Naive thymus-derived CD8-positive, alpha-beta T cell (primary cell): Measurements from ENCODE around the gene FHL1. TPM values are rescaled to one million over a fixed set of nuclear protein-coding genes. Genes with fewer than 3 reads are reported as not detected.
A peak's percentile ranks its signal among the peaks of the same experiment; 100 is the strongest.
"Not testable (repeated sequence)": the region's sequence is repeated elsewhere in the genome, so short reads cannot be mapped to it uniquely, and the experiment has no call there.

Experiments
- ATAC-seq, 2 donors: fragments of 150-1000 bp; cut with Tn5 transposase in 1 of 2; sonication (Bioruptor Pico), chemical (Tn5 transposase) in 1 of 2; 1 replicate in 1 of 2; 2 replicates in 1 of 2; pipeline ENCODE4 v1.10.0; 2021; ENCODE audit warnings: mild to moderate bottlenecking in 2 of 2, moderate library complexity in 2 of 2
- POLR2A ChIA-PET: fragments of 350-600 bp; sonication (Branson Sonifier 250); formaldehyde crosslinking; loops from one replicate; lab custom pipeline; 2021; ENCODE audit warnings: antibody characterized with exemption; lab: Charles Lee
- DNase-seq, 10 donors: peaks; one replicate each; pipeline versions ENCODE4 v3.0.0 to v3.0.0-alpha.2; 2020 to 2022
- H3K27ac Mint-ChIP-seq, 10 donors: one replicate each; pipeline ENCODE4 v1.8.0; 2020 to 2022; ENCODE audit warnings: mild to moderate bottlenecking in 10 of 10, mixed read lengths in 10 of 10, moderate library complexity in 4 of 10, inconsistent platforms in 1 of 10
- H3K27me3 Mint-ChIP-seq, 5 donors: one replicate each; pipeline ENCODE4 v1.8.0; 2021 to 2022; ENCODE audit warnings: mixed read lengths in 5 of 5
- H3K36me3 Mint-ChIP-seq, 3 donors: one replicate each; pipeline ENCODE4 v1.8.0; 2020 to 2022; ENCODE audit warnings: mixed read lengths in 3 of 3, mild to moderate bottlenecking in 2 of 3, inconsistent platforms in 1 of 3
- H3K4me1 Mint-ChIP-seq, 4 donors: one replicate each; pipeline ENCODE4 v1.8.0; 2021 to 2022; ENCODE audit warnings: mixed read lengths in 4 of 4
- H3K4me3 Mint-ChIP-seq, 10 donors: one replicate each; pipeline ENCODE4 v1.8.0; 2020 to 2022; ENCODE audit warnings: mild to moderate bottlenecking in 10 of 10, mixed read lengths in 10 of 10, moderate library complexity in 6 of 10, inconsistent platforms in 1 of 10
- H3K9me3 Mint-ChIP-seq, 9 donors: one replicate each; pipeline ENCODE4 v1.8.0; 2020 to 2022; ENCODE audit warnings: mixed read lengths in 9 of 9, mild to moderate bottlenecking in 3 of 9, inconsistent platforms in 1 of 9, moderate library complexity in 1 of 9
- polyA plus RNA-seq, 3 donors: library from polyadenylated mRNA; unstranded; fragments of 300-500 nt; fragmentation: Illumina TruSeq; gene quantifications; one replicate each; pipeline ENCODE4 v1.2.3, GENCODE V29; 2021
- total RNA-seq, 8 experiments: library from RNA in 2 of 8; stranded (reverse) in 2 of 8; gene quantifications; one replicate each; pipeline ENCODE4 v1.2.3 and lab custom pipeline; 2021 to 2026

The FHL1 gene
- 10 to 100 TPM; 10.8 to 12.8 TPM for total RNA-seq
- polyA plus RNA-seq: 10 to 100 TPM; 14.9 to 16.6 (median 16.5) TPM
- total RNA-seq (lab: John Stamatoyannopoulos, UW): 5.4 to 10.6 (median 8.9) reads per million in 6 experiments

DNA sequence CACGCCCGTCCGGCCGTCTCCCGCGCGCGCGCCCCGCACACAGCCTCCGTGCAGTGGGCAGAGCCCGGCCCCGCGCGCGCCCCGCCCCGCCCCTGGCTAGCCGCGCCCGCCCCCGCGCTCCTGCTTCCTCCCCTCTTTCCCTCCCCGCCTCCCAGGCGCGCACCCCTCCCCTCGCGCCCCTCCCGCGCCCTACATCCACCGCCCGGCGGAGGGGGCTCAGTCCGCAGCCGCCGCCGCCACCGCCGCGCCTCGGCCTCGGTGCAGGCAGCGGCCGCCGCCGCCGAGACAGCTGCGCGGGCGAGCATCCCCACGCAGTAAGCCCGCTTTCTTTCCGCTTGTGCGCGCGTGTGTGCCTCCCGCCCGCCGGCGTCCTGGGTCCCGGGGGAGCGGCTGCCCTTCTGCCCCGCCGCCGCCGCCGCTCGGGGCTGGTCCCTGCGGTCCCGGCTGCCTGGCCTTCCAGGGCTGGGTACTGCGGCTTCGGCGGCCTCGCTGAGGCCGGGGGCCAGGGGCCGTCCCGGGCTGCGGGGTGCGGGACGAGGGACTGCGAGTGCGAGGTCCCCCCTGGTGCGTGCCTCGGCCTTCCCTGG, at the start of gene FHL1:
Gene FHL1 (plus strand): TSS at position 219 of the 587 bp plus-strand sequence.
- Mint-ChIP-seq H3K27ac (peak within 1 kb of the TSS in 9 of 10 donors; percentile 71 to 95 (median 90)), H3K27me3 (peaks cover 0 to 2% (median 0%) of the 10 kb centered on the region in 5 donors), H3K4me1 (peaks cover 13 to 35% (median 25%) of the 10 kb centered on the region in 4 donors), H3K9me3 (no peaks in the 10 kb centered on the region), H3K4me3 (peak within 1 kb of the TSS; percentile 79 to 91 (median 86)), H3K36me3 (no peaks in the 10 kb centered on the region)
- peak; percentile 64 to 80 for ATAC-seq
- POLR2A ChIA-PET: no interaction called here
- peak; percentile 8 to 71 (median 37) for DNase-seq

DNA sequence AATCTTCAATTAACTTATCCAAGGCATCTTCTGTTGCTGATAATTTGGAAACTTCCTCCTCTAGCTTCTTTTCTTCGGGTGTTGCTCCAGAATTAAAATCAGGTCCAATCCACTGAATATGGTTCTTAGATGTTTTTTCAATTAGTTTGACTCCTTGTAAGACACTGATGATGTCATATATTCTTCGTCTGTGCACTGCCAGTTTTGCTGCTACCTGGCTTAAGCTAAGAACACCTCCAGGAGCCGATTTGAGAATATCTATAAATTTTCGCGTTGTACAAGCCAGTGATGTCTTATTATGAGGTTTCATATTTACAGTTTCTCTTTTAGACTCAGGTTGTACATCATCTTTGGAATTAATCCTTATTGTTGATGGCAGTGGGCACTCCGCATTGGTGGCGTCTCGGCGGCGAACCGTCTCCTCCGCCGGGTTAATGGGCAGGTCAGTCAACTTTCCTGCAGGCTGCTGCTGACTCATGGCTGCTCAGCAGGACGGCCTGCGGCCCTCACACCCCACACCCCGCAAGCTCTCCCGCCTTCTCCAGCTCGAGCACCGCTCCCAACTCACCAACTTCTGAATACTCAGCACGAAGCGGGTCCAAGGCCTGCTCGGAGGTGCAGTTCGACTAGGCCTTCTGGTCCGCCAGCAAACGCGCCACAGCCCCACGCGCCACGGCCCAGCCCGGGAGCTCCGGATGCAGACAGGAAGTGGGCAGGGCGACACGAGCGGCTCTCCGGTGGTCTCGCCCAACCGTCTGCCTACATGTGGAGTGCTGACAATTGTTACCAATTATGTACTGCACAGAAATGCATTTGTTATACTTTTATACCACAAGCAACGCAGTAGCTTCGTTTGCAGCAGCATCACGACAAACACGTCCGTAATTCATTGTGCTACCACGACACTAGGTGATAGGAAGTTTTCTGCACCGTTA, 49.2 kb upstream of the FHL1 start:
- Mint-ChIP-seq H3K4me3 (no peak overlapping the region), H3K27me3 (no peaks in the 10 kb centered on the region), H3K9me3 (no peaks in the 10 kb centered on the region), H3K27ac (no peak overlapping the region), H3K4me1 (no peaks in the 10 kb centered on the region), H3K36me3 (no peaks in the 10 kb centered on the region)
- no peak for ATAC-seq
- DNase-seq: no peak
- POLR2A ChIA-PET: no interaction called here

DNA sequence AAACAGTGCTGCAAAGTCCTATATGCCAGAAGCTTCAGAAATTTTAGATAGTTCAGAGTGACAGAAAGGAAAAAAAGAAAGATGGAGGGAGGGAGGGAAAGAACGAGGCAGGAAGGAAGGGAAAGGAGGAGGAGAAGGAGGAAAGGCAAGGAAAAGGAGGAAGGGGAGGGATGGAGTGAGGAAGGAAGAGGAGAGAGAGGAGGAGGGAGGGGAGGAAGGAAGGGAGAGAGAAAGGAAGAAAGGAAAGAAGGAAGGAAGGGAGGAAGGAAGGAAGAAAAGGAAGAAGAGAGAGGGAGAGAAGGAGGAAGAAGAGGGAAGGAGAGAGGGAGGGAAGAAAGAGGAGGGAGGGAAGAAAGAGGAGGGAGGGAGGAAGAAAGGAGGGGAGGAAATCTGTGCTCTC, 42.4 kb upstream of the FHL1 start:
- POLR2A ChIA-PET: interaction anchor here (0.6 kb wide), 1 partner anchor 46 kb away, joined by 6 read pairs; no protein-coding TSS in a partner anchor
- ATAC-seq: no peak

DNA sequence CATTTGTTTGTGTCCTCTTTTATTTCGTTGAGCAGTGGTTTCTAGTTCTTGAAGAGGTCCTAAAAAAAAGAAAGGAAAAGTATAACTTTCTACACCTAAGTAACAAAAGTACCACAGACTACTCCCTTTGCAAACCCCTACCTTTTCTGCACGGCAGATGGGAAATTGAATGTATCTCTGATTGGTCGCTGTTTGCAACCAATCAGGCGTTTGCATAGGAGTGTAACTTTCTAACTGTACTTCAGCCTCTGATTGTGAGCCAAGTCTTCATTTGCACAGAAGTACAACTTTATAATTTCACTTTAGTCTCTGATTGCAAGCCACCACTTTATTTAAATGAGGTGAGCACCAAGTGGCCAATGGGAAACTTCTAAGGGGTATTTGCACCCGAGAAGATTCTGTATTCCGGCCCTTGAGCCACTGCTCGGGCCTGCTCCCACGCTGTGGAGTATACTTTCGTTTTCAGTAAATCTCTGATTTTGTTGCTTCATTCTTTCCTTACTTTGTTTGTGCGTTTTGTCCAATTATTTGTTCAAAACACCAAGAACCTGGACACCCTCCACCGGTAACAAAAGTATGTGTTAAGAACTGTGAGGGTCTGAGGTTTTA, 40.3 kb upstream of the FHL1 start:
- Mint-ChIP-seq H3K9me3 (peaks cover 0 to 4% (median 0%) of the 10 kb centered on the region in 9 donors), H3K27ac (no peak overlapping the region), H3K4me3 (no peak overlapping the region), H3K36me3 (no peaks in the 10 kb centered on the region), H3K27me3 (peaks cover 0 to 2% (median 0%) of the 10 kb centered on the region in 5 donors), H3K4me1 (no peaks in the 10 kb centered on the region)
- POLR2A ChIA-PET: no interaction called here
- ATAC-seq: no peak
- DNase-seq: no peak

More for the DNA sequence above, 42.4 kb upstream of the FHL1 start:
- Mint-ChIP-seq H3K27me3 (peaks cover 0 to 2% (median 0%) of the 10 kb centered on the region in 5 donors), H3K4me3 (no peak overlapping the region), H3K36me3 (no peaks in the 10 kb centered on the region), H3K9me3 (peaks cover 0 to 4% (median 0%) of the 10 kb centered on the region in 9 donors), H3K4me1 (no peaks in the 10 kb centered on the region), H3K27ac (no peak overlapping the region)
- DNase-seq: no peak

DNA sequence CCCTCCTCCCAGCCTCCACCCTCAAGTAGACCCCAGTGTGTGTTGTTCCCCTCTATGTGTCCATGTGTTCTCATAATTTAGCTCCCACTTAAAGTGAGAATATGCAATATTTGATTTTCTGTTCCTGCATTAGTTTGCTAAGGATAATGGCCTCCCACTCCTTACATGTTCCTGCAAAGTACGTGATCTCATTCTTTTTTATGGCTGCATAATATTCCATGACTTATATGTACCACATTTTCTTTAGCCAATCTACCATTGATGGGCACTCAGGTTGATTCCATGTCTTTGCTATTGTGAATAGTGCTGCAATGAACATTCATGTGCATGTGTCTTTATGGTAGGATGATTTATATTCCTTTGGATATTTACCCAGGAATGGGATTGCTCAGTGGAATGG, 38.4 kb upstream of the FHL1 start:
- H3K36me3 Mint-ChIP-seq, H3K27me3 Mint-ChIP-seq, H3K4me3 Mint-ChIP-seq, H3K9me3 Mint-ChIP-seq, H3K27ac Mint-ChIP-seq, DNase-seq, H3K4me1 Mint-ChIP-seq, ATAC-seq: not testable (repeated sequence)
- POLR2A ChIA-PET: interaction anchor here (0.7 to 1.3 kb wide), 2 partner anchors 9 to 34 kb away, joined by 3 read pairs; no protein-coding TSS in a partner anchor

DNA sequence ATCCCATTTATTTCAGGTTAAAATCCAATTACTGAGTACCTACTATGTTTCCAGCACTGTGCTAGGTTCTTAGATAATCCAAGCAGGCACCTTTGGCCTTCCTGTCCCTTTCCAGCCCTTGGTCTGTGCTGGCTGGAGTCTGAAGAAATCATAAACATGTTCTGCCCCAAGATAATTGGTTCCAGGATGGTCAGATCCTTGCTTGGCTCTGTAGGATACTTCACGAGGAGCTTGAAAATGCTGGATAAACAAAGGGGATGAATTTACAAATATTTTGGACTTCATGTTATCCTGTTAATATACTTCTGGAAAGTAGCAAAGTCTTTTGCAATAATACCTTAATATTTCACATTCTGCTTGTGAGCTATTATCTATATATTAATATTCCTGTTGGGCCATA, 35.0 kb upstream of the FHL1 start:
- H3K9me3 Mint-ChIP-seq: peaks cover 0 to 4% (median 0%) of the 10 kb centered on the region in 9 donors
- H3K27ac Mint-ChIP-seq: no peak overlapping the region
- no peaks in the 10 kb centered on the region for H3K36me3 Mint-ChIP-seq
- ATAC-seq (no peak), DNase-seq (no peak)
- POLR2A ChIA-PET: no interaction called here
- no peaks in the 10 kb centered on the region for H3K27me3 Mint-ChIP-seq
- no peak overlapping the region for H3K4me3 Mint-ChIP-seq
- peaks cover 0 to 7% (median 1%) of the 10 kb centered on the region in 4 donors for H3K4me1 Mint-ChIP-seq

DNA sequence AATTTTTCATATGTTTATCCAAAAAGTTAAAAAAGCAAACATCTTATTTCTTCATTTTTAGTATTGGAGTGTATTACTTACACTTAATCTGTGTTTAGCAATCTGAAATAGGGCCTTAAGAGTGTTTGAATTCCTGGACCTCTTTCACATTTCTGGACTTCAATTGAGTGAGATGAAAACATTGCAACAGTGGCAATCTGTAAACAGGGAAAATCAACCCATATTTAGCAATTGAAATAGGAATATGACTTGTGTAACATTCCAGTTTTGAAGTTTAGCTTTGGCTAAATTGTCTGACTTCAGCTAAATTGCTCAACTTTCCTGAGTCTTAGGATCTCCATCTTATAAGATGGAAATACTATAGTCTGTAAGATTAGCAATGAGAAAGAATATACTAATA, 34.6 kb upstream of the FHL1 start:
- Mint-ChIP-seq H3K4me3 (no peak overlapping the region), H3K27ac (no peak overlapping the region), H3K36me3 (no peaks in the 10 kb centered on the region), H3K9me3 (peaks cover 0 to 4% (median 0%) of the 10 kb centered on the region in 9 donors), H3K4me1 (peaks cover 0 to 7% (median 1%) of the 10 kb centered on the region in 4 donors), H3K27me3 (no peaks in the 10 kb centered on the region)
- POLR2A ChIA-PET: no interaction called here
- DNase-seq: no peak
- no peak for ATAC-seq

DNA sequence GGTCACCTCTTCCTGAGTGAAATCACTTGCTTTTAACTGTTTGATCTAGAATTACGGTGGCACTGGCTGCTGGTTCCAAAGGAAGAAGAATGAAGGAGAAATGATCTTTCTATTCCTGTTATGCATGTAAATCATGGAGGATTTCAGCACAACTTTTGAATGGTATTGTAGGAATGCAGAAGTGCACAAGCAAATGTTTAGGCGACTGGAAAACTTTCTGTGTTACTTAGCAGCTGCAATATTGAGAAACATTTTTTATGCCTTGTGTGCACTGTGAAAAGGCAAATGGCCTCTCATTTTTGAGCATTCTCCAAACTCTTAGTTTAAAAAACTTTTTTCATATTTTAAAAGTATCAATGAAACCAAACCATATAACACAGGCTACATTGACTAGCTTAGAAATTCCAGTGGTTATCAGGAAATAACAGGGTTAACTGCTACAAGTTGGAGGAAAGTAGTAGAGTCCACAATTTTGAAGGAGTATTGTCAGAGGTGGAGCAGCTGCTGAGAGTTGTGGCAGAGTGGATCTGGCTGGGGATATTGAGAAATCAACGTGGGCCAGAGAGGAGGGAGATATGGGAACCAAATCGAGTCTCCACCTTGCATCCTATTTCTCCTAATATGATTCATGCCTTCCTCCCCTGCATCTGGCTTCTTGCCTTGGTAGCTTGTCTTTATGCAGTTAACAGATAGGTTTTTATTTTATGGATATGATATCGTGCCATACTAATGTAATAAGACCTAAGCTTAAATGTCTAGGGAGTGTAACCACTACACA, 32.0 kb upstream of the FHL1 start:
- ATAC-seq: no peak
- Mint-ChIP-seq H3K4me1 (peaks cover 0 to 7% (median 3%) of the 10 kb centered on the region in 4 donors), H3K27me3 (no peaks in the 10 kb centered on the region), H3K4me3 (no peak overlapping the region), H3K9me3 (peaks cover 0 to 1% (median 0%) of the 10 kb centered on the region in 9 donors), H3K27ac (peak overlapping the region in 1 of 10 donors; percentile 11), H3K36me3 (no peaks in the 10 kb centered on the region)
- DNase-seq: no peak
- POLR2A ChIA-PET: no interaction called here

DNA sequence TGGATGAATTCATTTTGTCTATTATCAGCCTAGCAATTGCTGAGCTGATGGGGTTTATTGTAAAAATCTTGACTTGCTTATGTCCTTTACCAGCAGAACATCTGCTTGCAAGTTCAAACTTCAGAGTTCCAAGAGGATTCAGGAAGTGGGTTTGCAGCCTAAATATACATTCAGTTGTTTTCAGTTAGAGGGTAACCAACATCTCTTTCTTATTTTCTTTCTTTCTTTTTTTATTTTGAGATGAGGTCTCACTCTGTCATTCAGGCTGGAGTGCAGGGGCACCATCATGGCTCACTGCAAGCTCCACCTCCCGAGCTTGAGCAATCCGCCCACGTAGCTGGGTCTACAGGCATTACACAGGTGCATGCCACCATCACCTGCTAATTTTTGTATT, 31.4 kb upstream of the FHL1 start:
- H3K27ac Mint-ChIP-seq: peak overlapping the region in 1 of 10 donors; percentile 11
- peaks cover 0 to 7% (median 3%) of the 10 kb centered on the region in 4 donors for H3K4me1 Mint-ChIP-seq
- POLR2A ChIA-PET: no interaction called here
- ATAC-seq: no peak
- H3K36me3 Mint-ChIP-seq: no peaks in the 10 kb centered on the region
- no peaks in the 10 kb centered on the region for H3K27me3 Mint-ChIP-seq
- H3K4me3 Mint-ChIP-seq: no peak overlapping the region
- DNase-seq: no peak
- H3K9me3 Mint-ChIP-seq: peaks cover 0 to 2% (median 0%) of the 10 kb centered on the region in 9 donors

DNA sequence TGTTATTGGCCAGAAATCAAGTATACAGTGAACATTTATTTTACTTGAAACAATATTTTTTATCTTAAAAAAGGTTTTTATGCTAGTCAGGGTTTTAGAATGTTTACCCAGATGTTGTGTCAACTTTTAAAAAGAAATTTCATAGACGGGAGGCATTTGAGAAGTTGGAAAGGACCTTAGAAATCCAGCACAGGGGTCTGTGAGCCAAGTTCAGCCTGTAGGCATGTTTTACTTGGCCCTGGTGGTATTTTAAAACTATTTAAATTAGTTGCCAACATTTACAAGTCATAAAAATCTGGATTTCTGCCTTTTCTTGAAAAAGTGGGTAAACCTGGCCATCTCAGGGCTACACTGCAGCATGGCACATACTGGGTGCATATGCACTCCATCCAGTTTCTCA, 25.5 kb upstream of the FHL1 start:
- Mint-ChIP-seq H3K4me3 (no peak overlapping the region), H3K9me3 (peaks cover 0 to 3% (median 0%) of the 10 kb centered on the region in 9 donors), H3K4me1 (peaks cover 0 to 3% (median 0%) of the 10 kb centered on the region in 4 donors), H3K27me3 (no peaks in the 10 kb centered on the region), H3K27ac (no peak overlapping the region), H3K36me3 (no peaks in the 10 kb centered on the region)
- POLR2A ChIA-PET: no interaction called here
- ATAC-seq: no peak
- DNase-seq: no peak

DNA sequence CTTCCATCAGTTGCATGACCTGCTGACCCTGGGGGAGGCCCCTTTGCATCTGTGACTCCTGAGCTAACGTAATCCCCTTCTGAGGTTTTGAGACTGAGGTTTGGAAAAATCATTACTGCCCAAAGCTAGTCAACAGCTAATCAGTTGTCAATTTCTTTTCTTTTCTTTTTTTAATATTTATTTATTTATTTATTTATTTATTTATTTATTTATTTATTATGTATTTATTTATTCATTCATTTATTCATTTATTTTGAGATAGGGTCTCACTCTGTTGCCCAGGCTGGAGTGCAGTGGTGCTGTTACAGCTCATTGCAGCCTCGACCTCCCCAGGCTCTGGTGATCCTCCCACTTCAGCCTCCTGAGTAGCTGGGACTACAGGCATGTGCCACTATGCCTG, 25.1 kb upstream of the FHL1 start:
- Mint-ChIP-seq H3K4me1 (peaks cover 0 to 3% (median 0%) of the 10 kb centered on the region in 4 donors), H3K27ac (no peak overlapping the region), H3K4me3 (no peak overlapping the region), H3K9me3 (peaks cover 0 to 3% (median 0%) of the 10 kb centered on the region in 9 donors), H3K36me3 (no peaks in the 10 kb centered on the region), H3K27me3 (no peaks in the 10 kb centered on the region)
- DNase-seq: no peak
- ATAC-seq: no peak
- POLR2A ChIA-PET: no interaction called here

DNA sequence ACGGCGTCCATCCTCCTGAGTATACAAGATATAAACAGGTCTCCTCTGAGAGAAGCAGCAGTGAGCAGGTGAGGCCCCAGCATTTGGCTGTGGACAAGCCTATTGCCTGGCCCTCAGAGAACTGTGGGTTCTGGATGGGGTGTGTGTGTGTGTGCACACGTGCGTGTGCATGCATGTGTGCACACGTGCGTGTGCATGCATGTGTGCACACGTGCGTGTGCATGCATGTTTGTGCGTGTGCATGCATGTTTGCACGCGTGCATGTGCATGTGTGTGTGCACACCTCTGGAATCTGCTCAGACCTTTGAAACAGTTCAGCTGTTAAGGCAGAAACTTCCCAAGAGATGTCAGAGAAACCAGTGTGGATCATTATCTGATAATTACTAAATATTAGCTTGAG, 22.2 kb upstream of the FHL1 start:
- POLR2A ChIA-PET: no interaction called here
- no peak for DNase-seq
- Mint-ChIP-seq H3K27ac (no peak overlapping the region), H3K27me3 (peaks cover 0 to 1% (median 0%) of the 10 kb centered on the region in 5 donors), H3K4me3 (no peak overlapping the region), H3K9me3 (peaks cover 0 to 3% (median 0%) of the 10 kb centered on the region in 9 donors), H3K4me1 (no peaks in the 10 kb centered on the region), H3K36me3 (no peaks in the 10 kb centered on the region)
- no peak for ATAC-seq
